B cell (primary cell): ENCODE data around the gene ATAD3A. TPM values are rescaled to one million over a fixed set of nuclear protein-coding genes. Genes with fewer than 3 reads are reported as not detected.

Source experiments
- ATAC-seq: fragments of 200-7000 bp; cut with Tn5 transposase; one replicate; pipeline ENCODE4 v1.10.0; 2021; ENCODE audit warnings: low read depth, mild to moderate bottlenecking, moderate number of reproducible peaks, moderate library complexity
- CTCF ChIA-PET: fragments of 350-600 bp; sonication (Branson Sonifier 250); formaldehyde crosslinking; loops from one replicate; lab custom pipeline; 2021; ENCODE audit warnings: antibody characterized with exemption, inconsistent platforms; lab: Charles Lee
- POLR2A ChIA-PET: fragments of 350-600 bp; sonication (Branson Sonifier 250); formaldehyde crosslinking; loops from one replicate; lab custom pipeline; 2021; ENCODE audit warnings: antibody characterized with exemption; lab: Charles Lee
- DNase-seq: peaks from one replicate; pipeline ENCODE4 v3.0.0; 2013
- H2AFZ ChIP-seq: 2 replicates; pipeline ENCODE4 v1.6.1; 2012; ENCODE audit warnings: mild to moderate bottlenecking, low read depth, low read length; ENCODE audit not compliant: insufficient read depth, poor library complexity, severe bottlenecking
- H3K27ac ChIP-seq, 2 donors: 1 replicate in 1 of 2; 2 replicates in 1 of 2; pipeline ENCODE4 v1.5.1; 2012 to 2013; ENCODE audit warnings: low read length in 2 of 2, mild to moderate bottlenecking in 2 of 2, moderate library complexity in 1 of 2
- H3K27me3 ChIP-seq, 4 experiments: fragments of 200-600 bp in 1 of 4; sonication (generic) in 1 of 4; replicated peaks in 1 of 4; 1 replicate in 2 of 4; 2 replicates in 2 of 4; pipeline versions ENCODE4 v1.6.1 to v1.7.0; 2013 to 2016; ENCODE audit warnings: low read length in 3 of 4, mild to moderate bottlenecking in 2 of 4, mixed read lengths in 1 of 4, moderate library complexity in 1 of 4; ENCODE audit not compliant: insufficient read depth in 4 of 4, control insufficient read depth in 3 of 4; ENCODE audit errors: control extremely low read depth in 1 of 4
- H3K36me3 ChIP-seq, 2 experiments: replicated peaks in 1 of 2; 1 replicate in 1 of 2; 2 replicates in 1 of 2; pipeline versions ENCODE4 v1.6.1 to v1.7.1; 2013; ENCODE audit warnings: low read length in 1 of 2; ENCODE audit not compliant: insufficient read depth in 2 of 2, control insufficient read depth in 1 of 2; ENCODE audit errors: control extremely low read depth in 1 of 2, extremely low read depth in 1 of 2
- H3K4me1 ChIP-seq, 2 donors: fragments of 200-600 bp in 1 of 2; sonication (generic) in 1 of 2; 1 replicate in 1 of 2; 2 replicates in 1 of 2; pipeline versions ENCODE4 v1.5.1 to v1.6.1; 2013 to 2017; ENCODE audit warnings: low read length in 2 of 2; ENCODE audit not compliant: control insufficient read depth in 2 of 2, insufficient read depth in 2 of 2
- H3K4me2 ChIP-seq: replicated peaks from 2 replicates; pipeline ENCODE3; 2012; ENCODE audit warnings: mild to moderate bottlenecking, low read depth, low read length; ENCODE audit not compliant: poor library complexity, severe bottlenecking
- H3K4me3 ChIP-seq, 5 experiments: fragments of 200-600 bp in 1 of 5; sonication (generic) in 1 of 5; 1 replicate in 3 of 5; 2 replicates in 2 of 5; pipeline versions ENCODE4 v1.5.1 to v1.7.0; 2011 to 2016; ENCODE audit warnings: low read length in 4 of 5, mild to moderate bottlenecking in 4 of 5, low read depth in 2 of 5, control low read depth in 1 of 5, moderate library complexity in 1 of 5; ENCODE audit not compliant: insufficient read depth in 1 of 5; ENCODE audit errors: control extremely low read depth in 1 of 5, extremely low read depth in 1 of 5
- H3K79me2 ChIP-seq: fragments of 200-600 bp; sonication (generic); one replicate; pipeline ENCODE4 v1.6.0; 2016; ENCODE audit warnings: low read length; ENCODE audit not compliant: control insufficient read depth, insufficient read depth
- H3K9ac ChIP-seq: fragments of 200-600 bp; sonication (generic); 2 replicates; pipeline ENCODE4 v1.6.1; 2017; ENCODE audit warnings: mild to moderate bottlenecking, low read length, moderate library complexity
- H3K9me3 ChIP-seq, 3 donors: one replicate each; pipeline versions ENCODE4 v1.6.1 to v1.7.1; 2013; ENCODE audit warnings: low read length in 2 of 3; ENCODE audit not compliant: control insufficient read depth in 2 of 3, insufficient read depth in 1 of 3; ENCODE audit errors: control extremely low read depth in 1 of 3
- H4K20me1 ChIP-seq: 2 replicates; pipeline ENCODE4 v1.6.0; 2012; ENCODE audit warnings: mild to moderate bottlenecking, low read length; ENCODE audit not compliant: insufficient read depth, control insufficient read depth, poor library complexity, severe bottlenecking
- H3K27ac Mint-ChIP-seq: one replicate; pipeline ENCODE4 v1.8.0; 2021; ENCODE audit warnings: mixed read lengths
- H3K27me3 Mint-ChIP-seq: one replicate; pipeline ENCODE4 v1.8.0; 2021; ENCODE audit warnings: mixed read lengths
- H3K4me1 Mint-ChIP-seq: one replicate; pipeline ENCODE4 v1.8.0; 2021; ENCODE audit warnings: mixed read lengths
- H3K4me3 Mint-ChIP-seq: one replicate; pipeline ENCODE4 v1.8.0; 2021; ENCODE audit warnings: mixed read lengths
- H3K9me3 Mint-ChIP-seq: one replicate; pipeline ENCODE4 v1.8.0; 2022; ENCODE audit warnings: mixed read lengths; ENCODE audit not compliant: insufficient read depth
- CTCF ChIP-seq: fragments of 200-600 bp; IDR thresholded peaks from one replicate; pipeline ENCODE4 v1.8.0; 2022; ENCODE audit warnings: antibody characterized with exemption, mild to moderate bottlenecking
- EZH2 ChIP-seq: IDR thresholded peaks from 2 replicates; pipeline ENCODE4 v1.6.1; 2012; ENCODE audit warnings: borderline replicate concordance, low read depth, mild to moderate bottlenecking, moderate library complexity, low read length; ENCODE audit not compliant: insufficient read depth, poor library complexity, severe bottlenecking
- WGBS: methylation state at CpG from one replicate; pipeline ENCODE4 v1.1.5; 2013; ENCODE audit warnings: missing lambda C conversion rate; ENCODE audit not compliant: insufficient coverage; 5-methylcytosine and 5-hydroxymethylcytosine counted together
- intact Hi-C: fragments of 100-400 bp; cut with micrococcal nuclease; formaldehyde crosslinking; loops from one replicate; pipeline ENCODE4 v1.10.0; 2022
- polyA plus RNA-seq: library from polyadenylated mRNA; depleted of rRNA; stranded (reverse); fragments of >200 nt; gene quantifications from 2 replicates; pipeline ENCODE4 v1.2.3, GENCODE V29; 2012
- total RNA-seq, 2 donors: library from RNA; stranded (reverse); fragments of 120-200 nt in 1 of 2; gene quantifications; 1 replicate in 1 of 2; 2 replicates in 1 of 2; pipeline versions ENCODE4 v1.2.3 to v1.2.4, GENCODE V29; 2013 to 2022

ATAD3A gene
- total and polyA plus RNA-seq, 2 donors (not counting 1 experiment from before 2014, with no cell fraction given) = 17.5 to 17.8 TPM

GRCh38 chr1:1537626-1538250 is 25.8 kb downstream of the ATAD3A start:
- no peak for TF ChIP-seq CTCF
- no peak for TF ChIP-seq EZH2
- no peak overlapping the region for H3K9ac ChIP-seq
- no peak overlapping the region for H3K27ac ChIP-seq
- H3K9me3 Mint-ChIP-seq = no peaks in the 10 kb centered on the region
- H3K4me1 ChIP-seq = peaks cover 6 to 11% of the 10 kb centered on the region in 2 donors
- H3K27me3 Mint-ChIP-seq = peaks cover 3% of the 10 kb centered on the region
- DNase-seq = no peak
- intact Hi-C loops = no loop called here
- no peaks in the 10 kb centered on the region for H3K9me3 ChIP-seq
- H2AFZ ChIP-seq = no peak overlapping the region
- no peak overlapping the region for H3K4me3 ChIP-seq
- CTCF ChIA-PET = no interaction called here
- H3K27ac Mint-ChIP-seq = no peak overlapping the region
- H3K79me2 ChIP-seq = peaks cover 18% of the 10 kb centered on the region
- peaks cover 0 to 7% (median 1%) of the 10 kb centered on the region in 4 experiments for H3K27me3 ChIP-seq
- H3K4me3 Mint-ChIP-seq = peak overlapping the region; percentile 68
- no peak for ATAC-seq
- WGBS = 96% methylated on average over 28 of the region's 32 CpGs
- no peak overlapping the region for H3K4me2 ChIP-seq
- peaks cover 7% of the 10 kb centered on the region for H3K4me1 Mint-ChIP-seq
- POLR2A ChIA-PET = no interaction called here
- H3K36me3 ChIP-seq = peaks cover 0 to 15% of the 10 kb centered on the region in 2 experiments
- peaks cover 8% of the 10 kb centered on the region for H4K20me1 ChIP-seq

- Mint-ChIP-seq H3K4me3 (peak overlapping the region; percentile 68), H3K4me1 (peaks cover 7% of the 10 kb centered on the region), H3K27me3 (peaks cover 3% of the 10 kb centered on the region), H3K9me3 (no peaks in the 10 kb centered on the region), H3K27ac (peak overlapping the region; percentile 59)
- Histone ChIP-seq H3K4me1 (peaks cover 6 to 11% of the 10 kb centered on the region in 2 donors), H3K79me2 (peaks cover 23% of the 10 kb centered on the region), H3K27ac (no peak overlapping the region), H3K9me3 (no peaks in the 10 kb centered on the region), H4K20me1 (peaks cover 8% of the 10 kb centered on the region), H2AFZ (no peak overlapping the region), H3K36me3 (peaks cover 0 to 18% of the 10 kb centered on the region in 2 experiments), H3K27me3 (peaks cover 0 to 7% (median 1%) of the 10 kb centered on the region in 4 experiments), H3K4me2 (no peak overlapping the region), H3K9ac (no peak overlapping the region), H3K4me3 (no peak overlapping the region)
- intact Hi-C loops = no loop called here
- DNase-seq (no peak), ATAC-seq (no peak)
- POLR2A ChIA-PET = no interaction called here
- 92% methylated on average over 23 of the region's 23 CpGs for WGBS
- TF ChIP-seq EZH2 (no peak), CTCF (no peak)
- CTCF ChIA-PET = no interaction called here
Observed at GRCh38 chr1:1538334-1538733, 26.4 kb downstream of the ATAD3A start.
